H1 (cell line): ENCODE measurements around the gene CDH22. TPM values are rescaled to one million over a fixed set of nuclear protein-coding genes. Genes with fewer than 3 reads are reported as not detected.
A peak's percentile ranks its signal among the peaks of the same experiment; 100 is the strongest.

ENCODE experiments used
- CTCF ChIA-PET: fragments of 300-600 bp; sonication (Branson Sonifier 250); formaldehyde crosslinking; loops from one replicate; lab custom pipeline; 2021; ENCODE audit not compliant: partially characterized antibody; lab: Charles Lee
- POLR2A ChIA-PET: fragments of 300-600 bp; sonication (Branson Sonifier 250); formaldehyde crosslinking; loops from one replicate; lab custom pipeline; 2021; ENCODE audit warnings: inconsistent platforms; ENCODE audit not compliant: partially characterized antibody; lab: Charles Lee
- DNase-seq, 2 experiments: peaks; one replicate each; pipeline versions ENCODE4 v3.0.0 to v3.0.0-alpha.2; 2010 to 2022; ENCODE audit warnings: low spot score in 2 of 2, low read depth in 1 of 2, mixed read lengths in 1 of 2
- FAIRE-seq: peaks from 2 replicates; lab custom pipeline; 2011; peaks lifted over from hg19 to GRCh38; lab: Jason Lieb, UNC
- H2AFZ ChIP-seq: 2 replicates; pipeline ENCODE4 v1.8.1; 2012; ENCODE audit warnings: low read length, inconsistent platforms
- H2AK5ac ChIP-seq: 2 replicates; pipeline ENCODE4 v1.6.1; 2013; ENCODE audit warnings: low read depth, low read length
- H2BK120ac ChIP-seq: replicated peaks from 2 replicates; pipeline ENCODE3; 2013; ENCODE audit warnings: low read depth, low read length, inconsistent platforms
- H2BK12ac ChIP-seq: 2 replicates; pipeline ENCODE4 v1.6.1; 2013; ENCODE audit warnings: low read depth, low read length
- H2BK15ac ChIP-seq: 2 replicates; pipeline ENCODE4 v1.6.1; 2013; ENCODE audit warnings: low read length
- H2BK20ac ChIP-seq: 2 replicates; pipeline ENCODE4 v1.6.1; 2013; ENCODE audit warnings: low read length
- H2BK5ac ChIP-seq: 2 replicates; pipeline ENCODE4 v1.6.1; 2013; ENCODE audit warnings: low read depth, low read length
- H3K14ac ChIP-seq: 2 replicates; pipeline ENCODE4 v1.6.1; 2013; ENCODE audit warnings: inconsistent platforms; ENCODE audit not compliant: insufficient read length
- H3K18ac ChIP-seq: 2 replicates; pipeline ENCODE4 v1.6.1; 2013; ENCODE audit warnings: low read length; ENCODE audit errors: extremely low read depth
- H3K23ac ChIP-seq: 2 replicates; pipeline ENCODE4 v1.6.1; 2013; ENCODE audit warnings: inconsistent platforms; ENCODE audit not compliant: insufficient read length
- H3K23me2 ChIP-seq: 2 replicates; pipeline ENCODE4 v1.6.1; 2013; ENCODE audit warnings: low read depth, low read length
- H3K27ac ChIP-seq: 2 replicates; pipeline ENCODE4 v1.6.1; 2011; ENCODE audit warnings: low read depth, low read length, inconsistent platforms
- H3K27me3 ChIP-seq, 4 experiments: replicated peaks in 1 of 4; 1 replicate in 1 of 4; 2 replicates in 3 of 4; pipeline versions ENCODE4 v1.6.1 to v1.8.1; 2011 to 2013; ENCODE audit warnings: low read length in 3 of 4, mild to moderate bottlenecking in 3 of 4, inconsistent platforms in 2 of 4, mixed read lengths in 2 of 4, moderate library complexity in 1 of 4; ENCODE audit not compliant: control insufficient read depth in 3 of 4, insufficient read depth in 3 of 4; ENCODE audit errors: extremely low read depth in 1 of 4
- H3K36me3 ChIP-seq, 4 experiments: 2 replicates each; pipeline versions ENCODE4 v1.6.1 to v1.8.1; 2011 to 2013; ENCODE audit warnings: mild to moderate bottlenecking in 4 of 4, low read length in 3 of 4, moderate library complexity in 2 of 4, control low read depth in 1 of 4, inconsistent platforms in 1 of 4; ENCODE audit not compliant: insufficient read depth in 4 of 4, control insufficient read depth in 2 of 4
- H3K4ac ChIP-seq: replicated peaks from 2 replicates; pipeline ENCODE3; 2013; ENCODE audit warnings: low read length, low read depth, mixed read lengths, inconsistent platforms; ENCODE audit not compliant: insufficient read length
- H3K4me1 ChIP-seq, 4 experiments: replicated peaks in 1 of 4; 1 replicate in 1 of 4; 2 replicates in 3 of 4; pipeline versions ENCODE4 v1.6.1 to v1.8.1; 2011 to 2013; ENCODE audit warnings: low read length in 3 of 4, inconsistent platforms in 2 of 4, mixed read lengths in 1 of 4; ENCODE audit not compliant: insufficient read depth in 4 of 4, control insufficient read depth in 3 of 4
- H3K4me2 ChIP-seq, 2 experiments: 2 replicates each; pipeline versions ENCODE4 v1.6.1 to v1.8.1; 2011 to 2013; ENCODE audit warnings: low read depth in 2 of 2, low read length in 2 of 2, control low read depth in 1 of 2, inconsistent platforms in 1 of 2, mild to moderate bottlenecking in 1 of 2; ENCODE audit not compliant: insufficient read depth in 1 of 2
- H3K4me3 ChIP-seq, 4 experiments: fragments of 200-600, 300-600 bp in 1 of 4; sonication (generic), shearing (Covaris generic), sonication (Bioruptor Twin) in 1 of 4; 2 replicates each; pipeline versions ENCODE4 v1.5.1 to v1.8.1; 2011 to 2016; ENCODE audit warnings: low read length in 4 of 4, low read depth in 3 of 4, control low read depth in 2 of 4, inconsistent platforms in 2 of 4, mild to moderate bottlenecking in 2 of 4, mixed read lengths in 1 of 4, moderate library complexity in 1 of 4; ENCODE audit not compliant: insufficient read depth in 2 of 4; ENCODE audit errors: extremely low read depth in 1 of 4
- H3K56ac ChIP-seq: replicated peaks from 2 replicates; pipeline ENCODE3; 2013; ENCODE audit warnings: low read depth, mild to moderate bottlenecking, mixed read lengths, low read length, inconsistent platforms; ENCODE audit not compliant: insufficient read length
- H3K79me1 ChIP-seq: 2 replicates; pipeline ENCODE4 v1.6.1; 2013; ENCODE audit warnings: low read depth, low read length, control low read depth
- H3K79me2 ChIP-seq, 2 experiments: 2 replicates each; pipeline versions ENCODE4 v1.6.1 to v1.8.1; 2012 to 2013; ENCODE audit warnings: low read length in 2 of 2, mild to moderate bottlenecking in 2 of 2, inconsistent platforms in 1 of 2; ENCODE audit not compliant: insufficient read depth in 2 of 2, control insufficient read depth in 1 of 2
- H3K9ac ChIP-seq, 4 experiments: replicated peaks in 1 of 4; 1 replicate in 1 of 4; 2 replicates in 3 of 4; pipeline versions ENCODE4 v1.6.1 to v1.8.1; 2011 to 2013; ENCODE audit warnings: low read depth in 3 of 4, low read length in 3 of 4, control low read depth in 2 of 4, mild to moderate bottlenecking in 2 of 4, moderate library complexity in 2 of 4, inconsistent platforms in 1 of 4; ENCODE audit errors: extremely low read depth in 1 of 4
- H3K9me3 ChIP-seq, 2 experiments: 2 replicates each; pipeline versions ENCODE4 v1.6.1 to v1.8.1; 2012 to 2013; ENCODE audit warnings: mild to moderate bottlenecking in 2 of 2, moderate library complexity in 2 of 2, control low read depth in 1 of 2, inconsistent platforms in 1 of 2, low read depth in 1 of 2, low read length in 1 of 2, mixed read lengths in 1 of 2; ENCODE audit not compliant: insufficient read depth in 2 of 2
- H4K20me1 ChIP-seq, 2 experiments: replicated peaks in 1 of 2; 2 replicates each; pipeline versions ENCODE3 to v1.8.1; 2011 to 2013; ENCODE audit warnings: inconsistent platforms in 2 of 2, low read length in 2 of 2, mild to moderate bottlenecking in 1 of 2; ENCODE audit not compliant: insufficient read depth in 2 of 2, control insufficient read depth in 1 of 2
- H4K5ac ChIP-seq: 2 replicates; pipeline ENCODE4 v1.6.1; 2013; ENCODE audit warnings: low read length, low read depth, mixed read lengths, inconsistent platforms; ENCODE audit not compliant: insufficient read length
- H4K8ac ChIP-seq: 2 replicates; pipeline ENCODE4 v1.8.0; 2013; ENCODE audit warnings: mild to moderate bottlenecking, moderate library complexity, low read length, inconsistent platforms; ENCODE audit not compliant: insufficient read depth; ENCODE audit errors: extremely low read depth
- H4K91ac ChIP-seq: replicated peaks from 2 replicates; pipeline ENCODE3; 2013; ENCODE audit warnings: low read length, mixed read lengths, inconsistent platforms; ENCODE audit not compliant: insufficient read length
- CBX8 ChIP-seq: fragments of 300-800, 300-1000 bp; sonication (generic); IDR thresholded peaks from 2 replicates; pipeline ENCODE4 v1.7.1; 2016; ENCODE audit warnings: low read depth, low read length, borderline replicate concordance
- GTF2F1 ChIP-seq: IDR thresholded peaks from 2 replicates; pipeline ENCODE4 v1.6.1; 2012; ENCODE audit warnings: low read depth, low read length, improper control_type of control experiment, borderline replicate concordance
- POU5F1 ChIP-seq: IDR thresholded peaks from 2 replicates; pipeline ENCODE4 v1.6.1; 2011; ENCODE audit warnings: low read depth, mild to moderate bottlenecking, low read length, moderate library complexity
- RAD21 ChIP-seq, 2 experiments: IDR thresholded peaks in 1 of 2; conservative IDR thresholded peaks in 1 of 2; 2 replicates each; pipeline ENCODE4 v1.6.1; 2011; ENCODE audit warnings: low read depth in 2 of 2, low read length in 2 of 2, improper control_type of control experiment in 1 of 2, inconsistent platforms in 1 of 2, mild to moderate bottlenecking in 1 of 2, moderate library complexity in 1 of 2
- SRF ChIP-seq: IDR thresholded peaks from 2 replicates; pipeline ENCODE4 v1.6.1; 2011; ENCODE audit warnings: mild to moderate bottlenecking, low read depth, low read length, moderate library complexity
- TEAD4 ChIP-seq: IDR thresholded peaks from 2 replicates; pipeline ENCODE4 v1.6.1; 2012; ENCODE audit warnings: low read depth, low read length, inconsistent platforms, mixed read lengths
- YY1 ChIP-seq: IDR thresholded peaks from 2 replicates; pipeline ENCODE4 v1.6.1; 2011; ENCODE audit warnings: low read depth, mild to moderate bottlenecking, low read length
- WGBS, 2 experiments: shearing (Covaris generic) in 1 of 2; methylation state at CpG; one replicate each; pipeline versions ENCODE4 v1.1.6 to v1.1.7; 2013 to 2015; ENCODE audit warnings: low lambda C conversion rate in 2 of 2, mixed read lengths in 2 of 2, inconsistent platforms in 1 of 2, low coverage in 1 of 2, missing lambda C conversion rate in 1 of 2; ENCODE audit not compliant: insufficient replicate concordance in 2 of 2, insufficient coverage in 1 of 2, insufficient read length in 1 of 2; ENCODE audit errors: extremely low coverage in 1 of 2, missing lambda C conversion rate in 1 of 2; 5-methylcytosine and 5-hydroxymethylcytosine counted together
- polyA plus RNA-seq, 7 experiments: library from polyadenylated mRNA; depleted of rRNA in 3 of 7; stranded (reverse) in 5 of 7; unstranded in 2 of 7; fragments of >200 nt in 5 of 7; fragments of 200-250 nt in 2 of 7; gene quantifications; 1 replicate in 5 of 7; 2 replicates in 1 of 7; 4 replicates in 1 of 7; pipeline versions ENCODE4 v1.2.1 to v1.2.3, GENCODE V29; 2011 to 2013; ENCODE audit warnings: missing spikeins in 2 of 7, mixed read lengths in 2 of 7
- total RNA-seq: library from RNA; stranded (reverse); fragmentation: NEBNext Ultra II Directional; extraction: Animal tissue kit (Norgen Biotek cat#: 25700); gene quantifications from 2 replicates; pipeline ENCODE4 v1.2.1, GENCODE V29; 2021
- TF ChIP-seq, protein P1 (sequence below), 3 experiments: IDR thresholded peaks; 1 replicate in 2 of 3; 2 replicates in 1 of 3; pipeline versions ENCODE4 v1.5.1 to v1.6.1; 2011; ENCODE audit warnings: low read length in 3 of 3, mild to moderate bottlenecking in 3 of 3, inconsistent platforms in 2 of 3, low read depth in 1 of 3, moderate library complexity in 1 of 3; ENCODE audit not compliant: insufficient read depth in 1 of 3; ENCODE audit errors: control extremely low read depth in 1 of 3

The CDH22 gene
- total and polyA plus RNA-seq, 2 of the 8 experiments (the other 6 are each of a cell fraction or from before 2014, with no cell fraction given) = 0.35 to 0.39 TPM

DNA sequence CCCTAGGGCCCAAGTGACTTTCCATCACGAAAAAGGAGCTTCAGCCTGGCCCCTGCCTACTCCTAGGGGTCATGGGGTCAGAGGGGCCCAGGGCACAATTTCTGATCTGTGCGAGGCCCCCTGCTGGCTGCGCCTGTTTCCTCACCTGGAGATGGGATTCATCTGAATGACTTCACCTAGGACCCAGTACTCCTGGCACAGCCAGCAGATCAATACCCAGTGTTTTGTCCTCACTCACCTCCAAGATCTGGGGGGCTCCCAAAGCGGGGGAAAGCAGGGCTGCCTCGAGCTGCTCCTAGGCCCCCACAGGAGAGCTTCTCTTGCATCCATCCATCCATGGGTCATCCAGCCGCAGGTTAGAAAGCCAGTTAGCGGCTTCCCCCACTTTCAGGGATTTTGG, 156.4 kb downstream of the CDH22 start:
- FAIRE-seq = no peak
- ChIA-PET CTCF (interaction anchor here (0.6 to 21.6 kb wide), 25 partner anchors 8 to 236 kb away, joined by 3 to 233 read pairs (median 4); no protein-coding TSS in a partner anchor), POLR2A (interaction anchor here (1.0 to 1.1 kb wide), 2 partner anchors 8 to 12 kb away, joined by 3 to 4 read pairs; no protein-coding TSS in a partner anchor)

More for the DNA sequence above, 156.4 kb downstream of the CDH22 start:
- Histone ChIP-seq H3K9ac (no peak overlapping the region), H3K56ac (no peak overlapping the region), H3K23me2 (no peaks in the 10 kb centered on the region), H2BK15ac (no peak overlapping the region), H3K9me3 (no peaks in the 10 kb centered on the region), H2BK20ac (no peak overlapping the region), H3K27me3 (no peaks in the 10 kb centered on the region), H2AK5ac (no peak overlapping the region), H3K79me1 (no peaks in the 10 kb centered on the region), H2AFZ (0 out of 2 replicates have a peak overlapping the region, but pooled peaks have one; percentile 18), H4K5ac (no peak overlapping the region), H3K23ac (no peak overlapping the region), H3K14ac (no peak overlapping the region), H4K20me1 (no peaks in the 10 kb centered on the region), H4K91ac (no peak overlapping the region), H3K4me2 (no peak overlapping the region), H2BK5ac (no peak overlapping the region), H2BK120ac (no peak overlapping the region), H3K18ac (no peak overlapping the region; the same call in 1 of the 2 replicates), H3K36me3 (no peaks in the 10 kb centered on the region), H3K4me1 (peaks cover 0 to 5% (median 0%) of the 10 kb centered on the region in 4 experiments; a peak in 2 of 7 replicates), H3K4ac (no peak overlapping the region), H2BK12ac (no peak overlapping the region), H3K4me3 (no peak overlapping the region), H3K27ac (no peak overlapping the region), H3K79me2 (no peaks in the 10 kb centered on the region), H4K8ac (peak overlapping the region; percentile 74; the same call in 1 of the 2 replicates)
- TF ChIP-seq GTF2F1 (no peak), POU5F1 (no peak), TEAD4 (no peak), CBX8 (no peak), RAD21 (IDR thresholded peaks at IDR 0.05 in 1 of 2, conservative IDR thresholded peaks at IDR 0.05 in 1 of 2; ENCODE audit: low read depth in 2 of 2, low read length in 2 of 2) (peak; percentile 28 to 52; a peak in 3 of 4 replicates), YY1 (no peak), SRF (no peak)
- TF ChIP-seq, protein P1, sequence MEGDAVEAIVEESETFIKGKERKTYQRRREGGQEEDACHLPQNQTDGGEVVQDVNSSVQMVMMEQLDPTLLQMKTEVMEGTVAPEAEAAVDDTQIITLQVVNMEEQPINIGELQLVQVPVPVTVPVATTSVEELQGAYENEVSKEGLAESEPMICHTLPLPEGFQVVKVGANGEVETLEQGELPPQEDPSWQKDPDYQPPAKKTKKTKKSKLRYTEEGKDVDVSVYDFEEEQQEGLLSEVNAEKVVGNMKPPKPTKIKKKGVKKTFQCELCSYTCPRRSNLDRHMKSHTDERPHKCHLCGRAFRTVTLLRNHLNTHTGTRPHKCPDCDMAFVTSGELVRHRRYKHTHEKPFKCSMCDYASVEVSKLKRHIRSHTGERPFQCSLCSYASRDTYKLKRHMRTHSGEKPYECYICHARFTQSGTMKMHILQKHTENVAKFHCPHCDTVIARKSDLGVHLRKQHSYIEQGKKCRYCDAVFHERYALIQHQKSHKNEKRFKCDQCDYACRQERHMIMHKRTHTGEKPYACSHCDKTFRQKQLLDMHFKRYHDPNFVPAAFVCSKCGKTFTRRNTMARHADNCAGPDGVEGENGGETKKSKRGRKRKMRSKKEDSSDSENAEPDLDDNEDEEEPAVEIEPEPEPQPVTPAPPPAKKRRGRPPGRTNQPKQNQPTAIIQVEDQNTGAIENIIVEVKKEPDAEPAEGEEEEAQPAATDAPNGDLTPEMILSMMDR (IDR thresholded peaks at IDR 0.05; ENCODE audit: control extremely low read depth in 1 of 3, insufficient read depth in 1 of 3, low read depth in 1 of 3, low read length in 3 of 3) = peak; percentile 57 to 67 (median 66)
- 65% methylated on average over 7 of the region's 7 CpGs; no CpG with 5 or more reads in 1 of the 2 experiments for WGBS, 2 experiments
- peak in 1 of 2 experiments; percentile 82 for DNase-seq
